HepG2 (cell line): ENCODE results near the gene IGF1. TPM values are rescaled to one million over a fixed set of nuclear protein-coding genes. Genes with fewer than 3 reads are reported as not detected.

Experiments
- ATAC-seq: fragments of 200-7000 bp; cut with Tn5 transposase; 3 replicates; pipeline ENCODE4 v1.9.1; 2020; ENCODE audit warnings: mild to moderate bottlenecking, moderate library complexity
- BruUV-seq: library from RNA; stranded (reverse); fragments of 400-500 nt; replicated peaks from 2 replicates; lab custom pipeline; 2021; lab: Mats Ljungman, UMichigan
- CTCF ChIA-PET: fragments of 300-600 bp; formaldehyde crosslinking; extraction: SDS; loops from one replicate; lab custom pipeline; 2021; ENCODE audit warnings: low total read pairs, inconsistent platforms, low intra/inter-chr PET ratio; lab: Yijun Ruan, JAX
- POLR2A ChIA-PET: fragments of 350-600 bp; sonication (Branson Sonifier 250); formaldehyde crosslinking; loops from one replicate; lab custom pipeline; 2020; ENCODE audit warnings: antibody characterized with exemption, inconsistent platforms; lab: Yijun Ruan, JAX
- DNase-seq: peaks from one replicate; pipeline ENCODE4 v3.0.0-alpha.2; 2015; ENCODE audit warnings: low spot score
- FAIRE-seq: peaks from 3 replicates; lab custom pipeline; 2011; peaks lifted over from hg19 to GRCh38; lab: Jason Lieb, UNC
- H2AFZ ChIP-seq: one replicate; pipeline ENCODE4 v1.6.1; 2011; ENCODE audit warnings: low read length, inconsistent platforms
- H3K27ac ChIP-seq: fragments of 300-600 bp; 3 replicates; pipeline ENCODE4 v1.8.0; 2011; ENCODE audit warnings: mixed run types, mild to moderate bottlenecking, mixed read lengths, low read length, inconsistent platforms; ENCODE audit not compliant: insufficient read depth; ENCODE audit errors: extremely low read length
- H3K27me3 ChIP-seq, 2 experiments: fragments of 200-600 bp in 1 of 2; 2 replicates in 1 of 2; 3 replicates in 1 of 2; pipeline versions ENCODE4 v1.6.0 to v1.8.0; 2011; ENCODE audit warnings: low read length in 2 of 2, mild to moderate bottlenecking in 2 of 2, moderate library complexity in 2 of 2, inconsistent platforms in 1 of 2; ENCODE audit not compliant: insufficient read depth in 2 of 2, control insufficient read depth in 1 of 2
- H3K36me3 ChIP-seq, 2 experiments: fragments of 200-600 bp in 1 of 2; replicated peaks in 1 of 2; 2 replicates in 1 of 2; 3 replicates in 1 of 2; pipeline versions ENCODE4 v1.5.1 to v1.8.0; 2011; ENCODE audit warnings: low read length in 2 of 2, inconsistent platforms in 1 of 2; ENCODE audit not compliant: insufficient read depth in 2 of 2, control insufficient read depth in 1 of 2
- H3K4me1 ChIP-seq: 2 replicates; pipeline ENCODE4 v1.5.1; 2012; ENCODE audit warnings: low read length, inconsistent platforms; ENCODE audit not compliant: insufficient read depth
- H3K4me2 ChIP-seq: 2 replicates; pipeline ENCODE4 v1.6.0; 2011; ENCODE audit warnings: low read depth, low read length, inconsistent platforms
- H3K4me3 ChIP-seq, 3 experiments: fragments of 200-600 bp in 1 of 3; sonication (generic), shearing (Covaris generic) in 1 of 3; replicated peaks in 1 of 3; 2 replicates each; pipeline ENCODE4 v1.5.1; 2011 to 2016; ENCODE audit warnings: low read length in 3 of 3, inconsistent platforms in 2 of 3, low read depth in 2 of 3, mild to moderate bottlenecking in 2 of 3, control low read depth in 1 of 3, mixed read lengths in 1 of 3; ENCODE audit not compliant: insufficient read depth in 1 of 3
- H3K79me2 ChIP-seq: one replicate; pipeline ENCODE4 v1.6.1; 2011; ENCODE audit warnings: low read length, inconsistent platforms; ENCODE audit not compliant: insufficient read depth
- H3K9ac ChIP-seq: 2 replicates; pipeline ENCODE4 v1.6.0; 2011; ENCODE audit warnings: mild to moderate bottlenecking, low read depth, low read length, inconsistent platforms; ENCODE audit not compliant: insufficient read depth
- H3K9me3 ChIP-seq: 2 replicates; pipeline ENCODE4 v1.5.1; 2012; ENCODE audit warnings: mild to moderate bottlenecking, low read length
- H4K20me1 ChIP-seq: 2 replicates; pipeline ENCODE4 v1.6.0; 2011; ENCODE audit warnings: inconsistent platforms, mild to moderate bottlenecking, low read length, moderate library complexity; ENCODE audit not compliant: insufficient read depth
- HES4 ChIP-seq: sonication (generic); formaldehyde crosslinking; IDR thresholded peaks from 2 replicates; pipeline ENCODE4 v1.9.0; 2021; ENCODE audit warnings: mild to moderate bottlenecking, missing genetic modification reagents, borderline replicate concordance
- JUN ChIP-seq: sonication (generic); formaldehyde crosslinking; IDR thresholded peaks from 2 replicates; pipeline ENCODE4 v1.4.0; 2020; ENCODE audit warnings: mild to moderate bottlenecking, missing genetic modification reagents
- ZFP82 ChIP-seq: sonication (generic); formaldehyde crosslinking; IDR thresholded peaks from 2 replicates; pipeline ENCODE4 v1.5.1; 2020; ENCODE audit warnings: mild to moderate bottlenecking, missing genetic modification reagents, borderline replicate concordance
- ZNF580 ChIP-seq: IDR thresholded peaks from 2 replicates; pipeline ENCODE4 v1.6.1; 2016; ENCODE audit warnings: low read depth, borderline replicate concordance
- WGBS: methylation state at CpG from one replicate; pipeline ENCODE4 v1.1.6; 2017; ENCODE audit warnings: low lambda C conversion rate; 5-methylcytosine and 5-hydroxymethylcytosine counted together
- in situ Hi-C: cut with HindIII; loops from 2 replicates; pipeline ENCODE4 v1.10.0; 2017; ENCODE audit warnings: low pct_unique_long_range_greater_than_20kb; ENCODE audit not compliant: extremely low pct_ligation_motif_present
- intact Hi-C: fragments of 100-400 bp; cut with micrococcal nuclease; formaldehyde crosslinking; loops from one replicate; pipeline ENCODE4 v1.10.0; 2022; ENCODE audit not compliant: unreplicated experiment
- polyA plus RNA-seq, 8 experiments: library from polyadenylated mRNA; depleted of rRNA in 3 of 8; stranded (reverse) in 7 of 8; unstranded in 1 of 8; fragments of >200 nt; fragmentation: Illumina TruSeq in 4 of 8; extraction: Trizol in 4 of 8; gene quantifications; 2 replicates each; pipeline versions ENCODE4 v1.2.1 to v1.2.3, GENCODE V29; 2011 to 2016; ENCODE audit warnings: low read depth in 4 of 8, missing spikeins in 1 of 8, mixed read lengths in 1 of 8; ENCODE audit not compliant: insufficient read depth in 1 of 8
- total RNA-seq, 5 experiments: library from RNA; depleted of rRNA; stranded (reverse); fragments of >200 nt; fragmentation: Illumina TruSeq; extraction: Trizol; gene quantifications; 2 replicates each; pipeline ENCODE4 v1.2.3, GENCODE V29; 2016; ENCODE audit warnings: low read depth in 1 of 5
- TF ChIP-seq, protein P1 (sequence below): sonication (generic); formaldehyde crosslinking; IDR thresholded peaks from 2 replicates; pipeline ENCODE4 v1.5.1; 2020; ENCODE audit warnings: mild to moderate bottlenecking, missing genetic modification reagents, borderline replicate concordance

IGF1 gene
- total and polyA plus RNA-seq, 2 of the 13 experiments (the other 11 are each of a cell fraction or from before 2014, with no cell fraction given), result not detected

DNA sequence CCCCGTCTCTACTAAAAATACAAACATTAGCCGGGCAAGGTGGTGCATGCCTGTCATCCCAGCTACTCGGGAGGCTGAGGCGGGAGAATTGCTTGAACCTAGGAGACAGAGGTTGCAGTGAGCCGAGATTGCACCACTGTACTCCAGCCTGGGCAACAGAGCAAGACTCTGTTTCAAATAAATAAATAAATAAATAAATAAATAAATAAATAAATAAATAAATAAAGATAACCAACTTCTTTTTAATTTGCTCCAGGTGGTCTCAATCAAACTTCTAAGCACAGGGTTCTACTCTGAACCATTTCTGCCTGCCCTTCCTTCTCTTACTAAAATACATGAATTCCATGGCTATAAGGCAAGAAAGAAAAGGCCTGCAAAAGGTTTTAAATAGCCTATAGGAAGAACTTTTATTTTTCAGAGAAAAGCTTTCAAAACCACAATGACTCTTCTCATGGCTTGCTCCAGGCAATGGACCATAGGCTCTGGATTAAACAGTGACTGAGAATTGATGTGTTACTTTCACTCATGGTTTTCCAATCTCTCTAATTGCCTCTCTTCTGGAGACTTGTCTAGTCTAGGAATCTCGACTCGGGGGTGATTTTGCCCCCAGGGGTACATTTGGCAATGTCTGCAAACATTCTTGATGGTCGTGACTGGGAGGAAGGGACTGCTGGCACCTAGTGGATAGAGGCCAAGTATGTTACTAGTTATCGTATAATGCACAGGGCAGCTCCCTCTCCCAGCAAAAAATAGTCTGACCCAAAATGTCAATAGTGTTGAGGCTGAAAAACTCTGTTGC, 14.4 kb downstream of the IGF1 start:
- WGBS, result 31% methylated on average over 9 of the region's 9 CpGs

DNA sequence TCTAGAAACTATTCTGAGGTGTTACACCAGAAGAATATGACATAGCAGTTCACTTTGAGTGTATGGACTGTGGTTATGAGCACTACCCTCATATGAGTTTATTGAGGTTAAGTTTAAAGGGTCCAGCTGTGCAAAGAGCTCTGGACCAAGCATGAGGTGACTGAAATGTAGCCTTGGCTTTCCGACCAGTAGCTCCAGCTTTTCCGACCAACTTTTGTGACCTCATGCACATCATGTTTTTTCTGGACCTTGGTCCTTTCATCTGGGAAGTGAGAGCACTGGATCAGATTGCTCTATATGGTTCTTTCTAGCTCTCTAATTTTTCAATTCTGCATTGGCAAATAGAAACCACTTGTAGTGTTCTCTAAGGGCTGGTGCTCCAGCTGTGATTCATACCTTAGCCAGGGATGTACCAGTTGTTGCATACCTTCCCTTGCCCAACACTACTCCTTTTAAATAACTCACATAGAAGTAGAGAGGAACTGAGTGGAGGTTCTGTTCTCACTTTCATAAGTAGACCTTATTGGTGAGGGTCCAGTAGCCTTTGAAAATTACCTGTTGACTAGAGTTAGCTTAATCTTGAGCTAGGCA, 16.6 kb downstream of the IGF1 start:
- CTCF ChIA-PET, result no interaction called here
- H3K4me2 ChIP-seq, result no peak overlapping the region
- no peak for FAIRE-seq
- BruUV-seq, result no TSS peak
- in situ Hi-C loops, result no loop called here
- no peak for TF ChIP-seq ZNF580 (CRISPR knock-in tag)
- TF ChIP-seq HES4 (CRISPR knock-in tag), result no peak
- H3K4me3 ChIP-seq, result no peak overlapping the region
- ATAC-seq, result no peak
- H3K9ac ChIP-seq, result no peak overlapping the region
- H3K79me2 ChIP-seq, result no peaks in the 10 kb centered on the region
- intact Hi-C loops, result no loop called here
- no peaks in the 10 kb centered on the region for H3K9me3 ChIP-seq
- H2AFZ ChIP-seq, result no peak overlapping the region
- H3K27me3 ChIP-seq, result peaks cover 0 to 5% of the 10 kb centered on the region in 2 experiments; a peak in 1 of 5 replicates
- H4K20me1 ChIP-seq, result no peaks in the 10 kb centered on the region
- no peak for DNase-seq
- WGBS, result 20% methylated on average over 2 of the region's 2 CpGs
- POLR2A ChIA-PET, result no interaction called here
- no peak overlapping the region for H3K27ac ChIP-seq
- no peaks in the 10 kb centered on the region for H3K4me1 ChIP-seq
- H3K36me3 ChIP-seq, result no peaks in the 10 kb centered on the region

More for the DNA sequence above, 14.4 kb downstream of the IGF1 start:
- no peaks in the 10 kb centered on the region for H3K79me2 ChIP-seq
- H3K9ac ChIP-seq, result no peak overlapping the region
- H2AFZ ChIP-seq, result no peak overlapping the region
- H3K9me3 ChIP-seq, result no peaks in the 10 kb centered on the region
- H3K27ac ChIP-seq, result no peak overlapping the region
- ChIA-PET CTCF (no interaction called here), POLR2A (no interaction called here)
- no peak overlapping the region for H3K4me3 ChIP-seq
- BruUV-seq, result no TSS peak
- no peaks in the 10 kb centered on the region for H3K4me1 ChIP-seq
- H3K27me3 ChIP-seq, result peaks cover 0 to 5% of the 10 kb centered on the region in 2 experiments; a peak in 1 of 5 replicates
- no peaks in the 10 kb centered on the region for H3K36me3 ChIP-seq
- DNase-seq, result no peak
- no peak for FAIRE-seq
- intact Hi-C loops, result no loop called here
- in situ Hi-C loops, result no loop called here
- TF ChIP-seq, protein P1, sequence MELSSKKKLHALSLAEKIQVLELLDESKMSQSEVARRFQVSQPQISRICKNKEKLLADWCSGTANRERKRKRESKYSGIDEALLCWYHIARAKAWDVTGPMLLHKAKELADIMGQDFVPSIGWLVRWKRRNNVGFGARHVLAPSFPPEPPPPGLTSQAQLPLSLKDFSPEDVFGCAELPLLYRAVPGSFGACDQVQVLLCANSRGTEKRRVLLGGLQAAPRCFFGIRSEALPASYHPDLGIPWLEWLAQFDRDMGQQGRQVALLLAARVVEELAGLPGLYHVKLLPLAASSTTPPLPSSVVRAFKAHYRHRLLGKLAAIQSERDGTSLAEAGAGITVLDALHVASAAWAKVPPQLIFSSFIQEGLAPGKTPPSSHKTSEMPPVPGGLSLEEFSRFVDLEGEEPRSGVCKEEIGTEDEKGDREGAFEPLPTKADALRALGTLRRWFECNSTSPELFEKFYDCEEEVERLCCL, result no peak
- TF ChIP-seq ZFP82 (CRISPR knock-in tag) (no peak), JUN (CRISPR knock-in tag) (no peak)
- no peaks in the 10 kb centered on the region for H4K20me1 ChIP-seq
- no peak overlapping the region for H3K4me2 ChIP-seq
- no peak for ATAC-seq
